ENCODE measurements around the gene ACSBG1.

Gene ACSBG1

GRCh38 chr15:78179286-78179840, 55.0 kb downstream of the ACSBG1 start:
- Histone ChIP-seq H3K79me2 (ENCODE audit: control insufficient read depth, insufficient read depth, low read length) (no peaks in the 10 kb centered on the region), H2BK5ac (ENCODE audit: low read length) (no peak overlapping the region), H3K23ac (ENCODE audit: low read length) (no peak overlapping the region), H3K18ac (ENCODE audit: low read length) (no peak overlapping the region), H3K4ac (ENCODE audit: low read depth, low read length) (no peak overlapping the region), H3K79me1 (ENCODE audit: low read length) (no peaks in the 10 kb centered on the region), H2AK5ac (ENCODE audit: low read length) (no peak overlapping the region), H3K27ac (ENCODE audit: low read depth, low read length) (no peak overlapping the region), H2BK120ac (ENCODE audit: low read depth, low read length) (no peak overlapping the region), H3K4me1 (ENCODE audit: control insufficient read depth, low read depth, low read length) (no peaks in the 10 kb centered on the region), H4K8ac (ENCODE audit: low read depth, low read length) (no peak overlapping the region), H3K56ac (ENCODE audit: low read length) (no peak overlapping the region), H3K27me3 (ENCODE audit: insufficient read depth, low read length, poor library complexity) (no peaks in the 10 kb centered on the region), H2BK15ac (replicated peaks; ENCODE audit: low read depth) (no peak overlapping the region), H3K4me3 (ENCODE audit: low read length) (no peak overlapping the region), H3K4me2 (ENCODE audit: low read length) (no peak overlapping the region), H4K5ac (ENCODE audit: low read length) (no peak overlapping the region), H3K36me3 (ENCODE audit: control insufficient read depth, insufficient read depth, low read length) (no peaks in the 10 kb centered on the region), H3K9ac (ENCODE audit: low read length) (no peak overlapping the region)
- no peak for DNase-seq
- no CpG with 5 or more reads among the region's 12 CpGs for WGBS (ENCODE audit: extremely low coverage, insufficient coverage, low lambda C conversion rate)

GRCh38 chr15:78178064-78178463, 56.3 kb downstream of the ACSBG1 start:
- H3K4me1 ChIP-seq (ENCODE audit: control insufficient read depth, low read depth, low read length), result no peaks in the 10 kb centered on the region
- no peak for DNase-seq
- H3K4ac ChIP-seq (ENCODE audit: low read depth, low read length), result no peak overlapping the region
- no peak overlapping the region for H4K8ac ChIP-seq (ENCODE audit: low read depth, low read length)
- no peak overlapping the region for H2BK5ac ChIP-seq (ENCODE audit: low read length)
- no peak overlapping the region for H2AK5ac ChIP-seq (ENCODE audit: low read length)
- H2BK15ac ChIP-seq (replicated peaks; ENCODE audit: low read depth), result no peak overlapping the region
- no peak overlapping the region for H3K56ac ChIP-seq (ENCODE audit: low read length)
- H3K4me3 ChIP-seq (ENCODE audit: low read length), result no peak overlapping the region
- no peaks in the 10 kb centered on the region for H3K36me3 ChIP-seq (ENCODE audit: control insufficient read depth, insufficient read depth, low read length)
- H3K4me2 ChIP-seq (ENCODE audit: low read length), result no peak overlapping the region
- no peak overlapping the region for H3K9ac ChIP-seq (ENCODE audit: low read length)
- H3K18ac ChIP-seq (ENCODE audit: low read length), result no peak overlapping the region
- no CpG with 5 or more reads among the region's 6 CpGs for WGBS (ENCODE audit: extremely low coverage, insufficient coverage, low lambda C conversion rate)
- no peaks in the 10 kb centered on the region for H3K79me2 ChIP-seq (ENCODE audit: control insufficient read depth, insufficient read depth, low read length)
- H2BK120ac ChIP-seq (ENCODE audit: low read depth, low read length), result no peak overlapping the region
- H4K5ac ChIP-seq (ENCODE audit: low read length), result no peak overlapping the region
- no peak overlapping the region for H3K23ac ChIP-seq (ENCODE audit: low read length)
- H3K27me3 ChIP-seq (ENCODE audit: insufficient read depth, low read length, poor library complexity), result no peaks in the 10 kb centered on the region
- H3K27ac ChIP-seq (ENCODE audit: low read depth, low read length), result no peak overlapping the region
- no peaks in the 10 kb centered on the region for H3K79me1 ChIP-seq (ENCODE audit: low read length)

- no peak overlapping the region for H2BK5ac ChIP-seq (ENCODE audit: low read length)
- no peaks in the 10 kb centered on the region for H3K36me3 ChIP-seq (ENCODE audit: control insufficient read depth, insufficient read depth, low read length)
- H3K4me1 ChIP-seq (ENCODE audit: control insufficient read depth, low read depth, low read length), result no peaks in the 10 kb centered on the region
- no peak overlapping the region for H2AK5ac ChIP-seq (ENCODE audit: low read length)
- no peak overlapping the region for H3K18ac ChIP-seq (ENCODE audit: low read length)
- no peak overlapping the region for H3K9ac ChIP-seq (ENCODE audit: low read length)
- WGBS (ENCODE audit: extremely low coverage, insufficient coverage, low lambda C conversion rate), result no CpG with 5 or more reads among the region's 12 CpGs
- no peak overlapping the region for H3K56ac ChIP-seq (ENCODE audit: low read length)
- no peak overlapping the region for H3K4me2 ChIP-seq (ENCODE audit: low read length)
- H3K23ac ChIP-seq (ENCODE audit: low read length), result no peak overlapping the region
- no peak overlapping the region for H2BK15ac ChIP-seq (replicated peaks; ENCODE audit: low read depth)
- H3K27me3 ChIP-seq (ENCODE audit: insufficient read depth, low read length, poor library complexity), result no peaks in the 10 kb centered on the region
- H2BK120ac ChIP-seq (ENCODE audit: low read depth, low read length), result no peak overlapping the region
- DNase-seq, result peak; percentile 64
- no peak overlapping the region for H3K27ac ChIP-seq (ENCODE audit: low read depth, low read length)
- no peak overlapping the region for H3K4ac ChIP-seq (ENCODE audit: low read depth, low read length)
- no peak overlapping the region for H4K8ac ChIP-seq (ENCODE audit: low read depth, low read length)
- H3K79me1 ChIP-seq (ENCODE audit: low read length), result no peaks in the 10 kb centered on the region
- no peaks in the 10 kb centered on the region for H3K79me2 ChIP-seq (ENCODE audit: control insufficient read depth, insufficient read depth, low read length)
- no peak overlapping the region for H3K4me3 ChIP-seq (ENCODE audit: low read length)
- H4K5ac ChIP-seq (ENCODE audit: low read length), result no peak overlapping the region
Observed at GRCh38 chr15:78177447-78177873, 56.9 kb downstream of the ACSBG1 start.

- H3K27me3 ChIP-seq (ENCODE audit: insufficient read depth, low read length, poor library complexity), result no peaks in the 10 kb centered on the region
- no peak overlapping the region for H3K4ac ChIP-seq (ENCODE audit: low read depth, low read length)
- H4K8ac ChIP-seq (ENCODE audit: low read depth, low read length), result no peak overlapping the region
- H3K18ac ChIP-seq (ENCODE audit: low read length), result no peak overlapping the region
- no peak overlapping the region for H3K23ac ChIP-seq (ENCODE audit: low read length)
- H4K5ac ChIP-seq (ENCODE audit: low read length), result no peak overlapping the region
- no peak overlapping the region for H2AK5ac ChIP-seq (ENCODE audit: low read length)
- H2BK15ac ChIP-seq (replicated peaks; ENCODE audit: low read depth), result no peak overlapping the region
- H3K27ac ChIP-seq (ENCODE audit: low read depth, low read length), result no peak overlapping the region
- no peaks in the 10 kb centered on the region for H3K4me1 ChIP-seq (ENCODE audit: control insufficient read depth, low read depth, low read length)
- no peak overlapping the region for H2BK5ac ChIP-seq (ENCODE audit: low read length)
- H3K79me2 ChIP-seq (ENCODE audit: control insufficient read depth, insufficient read depth, low read length), result no peaks in the 10 kb centered on the region
- peaks cover 2% of the 10 kb centered on the region for H3K36me3 ChIP-seq (ENCODE audit: control insufficient read depth, insufficient read depth, low read length)
- no peak overlapping the region for H3K9ac ChIP-seq (ENCODE audit: low read length)
- H3K4me2 ChIP-seq (ENCODE audit: low read length), result no peak overlapping the region
- no peak overlapping the region for H3K56ac ChIP-seq (ENCODE audit: low read length)
- DNase-seq, result no peak
- WGBS (ENCODE audit: extremely low coverage, insufficient coverage, low lambda C conversion rate), result no CpG with 5 or more reads among the region's 2 CpGs
- H3K79me1 ChIP-seq (ENCODE audit: low read length), result no peaks in the 10 kb centered on the region
- H2BK120ac ChIP-seq (ENCODE audit: low read depth, low read length), result no peak overlapping the region
- no peak overlapping the region for H3K4me3 ChIP-seq (ENCODE audit: low read length)
Observed at GRCh38 chr15:78175330-78175729, 59.0 kb downstream of the ACSBG1 start.

GRCh38 chr15:78174401-78174800, 60.0 kb downstream of the ACSBG1 start:
- no peak overlapping the region for H4K8ac ChIP-seq (ENCODE audit: low read depth, low read length)
- no peak overlapping the region for H3K4ac ChIP-seq (ENCODE audit: low read depth, low read length)
- no peak overlapping the region for H3K4me3 ChIP-seq (ENCODE audit: low read length)
- no peak overlapping the region for H4K5ac ChIP-seq (ENCODE audit: low read length)
- H2BK15ac ChIP-seq (replicated peaks; ENCODE audit: low read depth), result no peak overlapping the region
- H3K36me3 ChIP-seq (ENCODE audit: control insufficient read depth, insufficient read depth, low read length), result peaks cover 2% of the 10 kb centered on the region
- no peak overlapping the region for H2BK5ac ChIP-seq (ENCODE audit: low read length)
- H3K23ac ChIP-seq (ENCODE audit: low read length), result no peak overlapping the region
- no peak overlapping the region for H3K27ac ChIP-seq (ENCODE audit: low read depth, low read length)
- no CpG with 5 or more reads among the region's 9 CpGs for WGBS (ENCODE audit: extremely low coverage, insufficient coverage, low lambda C conversion rate)
- H3K9ac ChIP-seq (ENCODE audit: low read length), result no peak overlapping the region
- no peak overlapping the region for H2BK120ac ChIP-seq (ENCODE audit: low read depth, low read length)
- H2AK5ac ChIP-seq (ENCODE audit: low read length), result no peak overlapping the region
- H3K18ac ChIP-seq (ENCODE audit: low read length), result no peak overlapping the region
- H3K4me2 ChIP-seq (ENCODE audit: low read length), result no peak overlapping the region
- DNase-seq, result no peak
- H3K56ac ChIP-seq (ENCODE audit: low read length), result no peak overlapping the region
- H3K79me2 ChIP-seq (ENCODE audit: control insufficient read depth, insufficient read depth, low read length), result no peaks in the 10 kb centered on the region
- no peaks in the 10 kb centered on the region for H3K4me1 ChIP-seq (ENCODE audit: control insufficient read depth, low read depth, low read length)
- H3K79me1 ChIP-seq (ENCODE audit: low read length), result no peaks in the 10 kb centered on the region
- no peaks in the 10 kb centered on the region for H3K27me3 ChIP-seq (ENCODE audit: insufficient read depth, low read length, poor library complexity)

GRCh38 chr15:78171864-78172472, 62.4 kb downstream of the ACSBG1 start:
- no peak overlapping the region for H3K27ac ChIP-seq (ENCODE audit: low read depth, low read length)
- H2BK5ac ChIP-seq (ENCODE audit: low read length), result no peak overlapping the region
- H3K4ac ChIP-seq (ENCODE audit: low read depth, low read length), result no peak overlapping the region
- H3K56ac ChIP-seq (ENCODE audit: low read length), result no peak overlapping the region
- no peak overlapping the region for H2AK5ac ChIP-seq (ENCODE audit: low read length)
- H2BK15ac ChIP-seq (replicated peaks; ENCODE audit: low read depth), result no peak overlapping the region
- no peaks in the 10 kb centered on the region for H3K79me2 ChIP-seq (ENCODE audit: control insufficient read depth, insufficient read depth, low read length)
- no peak overlapping the region for H3K4me3 ChIP-seq (ENCODE audit: low read length)
- no peak overlapping the region for H3K4me2 ChIP-seq (ENCODE audit: low read length)
- H2BK120ac ChIP-seq (ENCODE audit: low read depth, low read length), result no peak overlapping the region
- H3K9ac ChIP-seq (ENCODE audit: low read length), result no peak overlapping the region
- no peak overlapping the region for H3K18ac ChIP-seq (ENCODE audit: low read length)
- H3K36me3 ChIP-seq (ENCODE audit: control insufficient read depth, insufficient read depth, low read length), result peaks cover 2% of the 10 kb centered on the region
- H3K27me3 ChIP-seq (ENCODE audit: insufficient read depth, low read length, poor library complexity), result no peaks in the 10 kb centered on the region
- no peak for DNase-seq
- H3K4me1 ChIP-seq (ENCODE audit: control insufficient read depth, low read depth, low read length), result no peaks in the 10 kb centered on the region
- H4K8ac ChIP-seq (ENCODE audit: low read depth, low read length), result no peak overlapping the region
- H3K23ac ChIP-seq (ENCODE audit: low read length), result no peak overlapping the region
- no peak overlapping the region for H4K5ac ChIP-seq (ENCODE audit: low read length)
- H3K79me1 ChIP-seq (ENCODE audit: low read length), result no peaks in the 10 kb centered on the region
- WGBS (ENCODE audit: extremely low coverage, insufficient coverage, low lambda C conversion rate), result no CpG with 5 or more reads among the region's 9 CpGs
